Neural cell (in vitro differentiated cells): Measurements from ENCODE around the gene PDS5A. TPM values are rescaled to one million over a fixed set of nuclear protein-coding genes. Genes with fewer than 3 reads are reported as not detected.

Experiments used
- H2AFZ ChIP-seq: fragments of 200-600, 300-800 bp; sonication (generic), shearing (Covaris generic); 2 replicates; pipeline ENCODE4 v1.6.0; 2014; ENCODE audit warnings: low read depth, mild to moderate bottlenecking, antibody characterized with exemption, low read length, moderate library complexity
- H3F3A ChIP-seq: fragments of 200-600 bp; shearing (Covaris generic); 2 replicates; pipeline ENCODE4 v1.6.1; 2016; ENCODE audit warnings: mild to moderate bottlenecking, moderate library complexity, mixed read lengths, antibody characterized with exemption, low read length; ENCODE audit not compliant: insufficient read depth, poor library complexity, severe bottlenecking
- H3K27ac ChIP-seq: fragments of 200-600, 300-800 bp; sonication (generic), shearing (Covaris generic); 2 replicates; pipeline ENCODE4 v1.5.1; 2014; ENCODE audit warnings: mild to moderate bottlenecking, low read length, moderate library complexity
- H3K27me3 ChIP-seq: fragments of 300-800, 200-600 bp; sonication (generic), shearing (Covaris generic); 2 replicates; pipeline ENCODE4 v1.6.0; 2014; ENCODE audit warnings: mild to moderate bottlenecking, low read depth, low read length, moderate library complexity; ENCODE audit not compliant: insufficient read depth
- H3K36me3 ChIP-seq: fragments of 300-800, 200-600 bp; sonication (generic), shearing (Covaris generic); 2 replicates; pipeline ENCODE4 v1.5.1; 2014; ENCODE audit warnings: mild to moderate bottlenecking, antibody characterized with exemption, low read length, moderate library complexity; ENCODE audit not compliant: insufficient read depth
- H3K4me2 ChIP-seq: fragments of 300-800, 200-600 bp; sonication (generic), shearing (Covaris generic); 2 replicates; pipeline ENCODE4 v1.6.0; 2014; ENCODE audit warnings: mild to moderate bottlenecking, low read length
- H3K4me3 ChIP-seq: fragments of 300-800, 200-600 bp; sonication (generic), shearing (Covaris generic); 2 replicates; pipeline ENCODE4 v1.5.1; 2014; ENCODE audit warnings: mild to moderate bottlenecking, low read length, moderate library complexity
- H3K79me2 ChIP-seq: fragments of 200-600 bp; shearing (Covaris generic); replicated peaks from 2 replicates; pipeline ENCODE4 v1.6.0; 2014; ENCODE audit warnings: mild to moderate bottlenecking, low read length, moderate library complexity; ENCODE audit not compliant: insufficient read depth
- H3K9ac ChIP-seq: fragments of 300-800, 200-600 bp; sonication (generic), shearing (Covaris generic); 2 replicates; pipeline ENCODE4 v1.6.1; 2016; ENCODE audit warnings: mild to moderate bottlenecking, low read length, mixed read lengths
- H3K9me2 ChIP-seq: fragments of 200-600 bp; shearing (Covaris generic); 2 replicates; pipeline ENCODE4 v1.6.1; 2016; ENCODE audit warnings: mild to moderate bottlenecking, low read length, mixed read lengths; ENCODE audit not compliant: insufficient read depth
- H3K9me3 ChIP-seq: fragments of 200-600, 300-800 bp; sonication (generic), shearing (Covaris generic); 2 replicates; pipeline ENCODE4 v1.6.1; 2016; ENCODE audit warnings: mild to moderate bottlenecking, mixed run types, low read length, moderate library complexity, mixed read lengths
- H4K20me1 ChIP-seq: fragments of 200-600 bp; shearing (Covaris generic); 2 replicates; pipeline ENCODE4 v1.6.1; 2016; ENCODE audit warnings: mild to moderate bottlenecking, mixed run types; ENCODE audit not compliant: insufficient read depth
- EP300 ChIP-seq: fragments of 450-650 bp; conservative IDR thresholded peaks from 2 replicates; pipeline ENCODE4 v1.6.1; 2014; ENCODE audit warnings: antibody characterized with exemption, mild to moderate bottlenecking, moderate library complexity; ENCODE audit not compliant: poor library complexity, severe bottlenecking
- EZH2 ChIP-seq: fragments of 200-600, 300-800 bp; shearing (Covaris generic), sonication (generic); IDR thresholded peaks from 2 replicates; pipeline ENCODE4 v1.6.1; 2014; ENCODE audit warnings: antibody characterized with exemption, low read length, borderline replicate concordance, mild to moderate bottlenecking; ENCODE audit not compliant: insufficient read depth, poor library complexity, severe bottlenecking
- MXI1 ChIP-seq: fragments of 450-650 bp; conservative IDR thresholded peaks from 2 replicates; pipeline ENCODE4 v1.6.1; 2014; ENCODE audit warnings: antibody characterized with exemption, mild to moderate bottlenecking; ENCODE audit not compliant: poor library complexity, severe bottlenecking
- POLR2AphosphoS5 ChIP-seq: IDR thresholded peaks from 2 replicates; pipeline ENCODE4 v1.6.1; 2012
- RAD21 ChIP-seq: fragments of 450-650 bp; conservative IDR thresholded peaks from 2 replicates; pipeline ENCODE4 v1.6.1; 2014; ENCODE audit warnings: antibody characterized with exemption, mild to moderate bottlenecking, moderate library complexity
- SMC3 ChIP-seq: fragments of 450-650 bp; conservative IDR thresholded peaks from 2 replicates; pipeline ENCODE4 v1.6.1; 2014; ENCODE audit warnings: antibody characterized with exemption, mild to moderate bottlenecking, moderate library complexity; ENCODE audit not compliant: poor library complexity
- TAF1 ChIP-seq: IDR thresholded peaks from 2 replicates; pipeline ENCODE4 v1.6.1; 2012; ENCODE audit warnings: low read depth
- polyA plus RNA-seq: library from polyadenylated mRNA; depleted of rRNA; stranded (reverse); fragments of >200 nt; gene quantifications from 2 replicates; pipeline ENCODE4 v1.2.3, GENCODE V29; 2014
- TF ChIP-seq, protein P1 (sequence below): fragments of 450-650 bp; IDR thresholded peaks from 2 replicates; pipeline ENCODE4 v1.5.1; 2014; ENCODE audit warnings: antibody characterized with exemption, mild to moderate bottlenecking, moderate library complexity; ENCODE audit not compliant: poor library complexity, severe bottlenecking
- TF ChIP-seq, protein P2 (sequence below): IDR thresholded peaks from 2 replicates; pipeline ENCODE4 v1.6.1; 2012; ENCODE audit warnings: borderline replicate concordance

The PDS5A gene
- polyA plus RNA-seq, 1 donor from 2014 or later = 46.3 TPM

DNA sequence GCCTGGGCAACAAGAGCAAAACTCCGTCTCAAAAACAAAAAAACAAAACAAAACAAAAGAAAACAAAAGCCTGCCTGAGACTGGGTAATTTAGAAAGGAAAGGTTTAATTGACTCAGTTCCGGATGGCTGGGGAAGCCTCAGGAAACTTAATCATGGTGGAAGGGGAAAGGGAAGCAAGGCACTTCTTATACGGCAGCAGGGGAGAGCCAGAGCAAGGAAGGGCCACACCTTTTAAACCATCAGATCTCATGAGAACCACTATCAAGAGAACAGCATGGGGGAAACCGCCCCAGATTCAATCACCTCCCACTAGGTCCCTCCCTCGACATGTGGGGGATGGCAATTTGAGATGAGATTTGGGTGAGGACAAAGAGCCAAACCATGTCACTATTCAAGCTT is 157.5 kb downstream of the PDS5A start:
- H3K36me3 ChIP-seq = no peaks in the 10 kb centered on the region
- no peak overlapping the region for H3K4me3 ChIP-seq
- H3K9me2 ChIP-seq = no peaks in the 10 kb centered on the region
- H3K27me3 ChIP-seq = no peaks in the 10 kb centered on the region
- no peak overlapping the region for H2AFZ ChIP-seq
- H3K27ac ChIP-seq = no peak overlapping the region
- H3F3A ChIP-seq = no peaks in the 10 kb centered on the region
- H3K79me2 ChIP-seq = no peaks in the 10 kb centered on the region
- no peak overlapping the region for H3K9ac ChIP-seq
- TF ChIP-seq EZH2 (no peak), POLR2AphosphoS5 (no peak), TAF1 (no peak), SMC3 (no peak), EP300 (no peak), RAD21 (no peak), MXI1 (no peak)
- TF ChIP-seq, protein P1, sequence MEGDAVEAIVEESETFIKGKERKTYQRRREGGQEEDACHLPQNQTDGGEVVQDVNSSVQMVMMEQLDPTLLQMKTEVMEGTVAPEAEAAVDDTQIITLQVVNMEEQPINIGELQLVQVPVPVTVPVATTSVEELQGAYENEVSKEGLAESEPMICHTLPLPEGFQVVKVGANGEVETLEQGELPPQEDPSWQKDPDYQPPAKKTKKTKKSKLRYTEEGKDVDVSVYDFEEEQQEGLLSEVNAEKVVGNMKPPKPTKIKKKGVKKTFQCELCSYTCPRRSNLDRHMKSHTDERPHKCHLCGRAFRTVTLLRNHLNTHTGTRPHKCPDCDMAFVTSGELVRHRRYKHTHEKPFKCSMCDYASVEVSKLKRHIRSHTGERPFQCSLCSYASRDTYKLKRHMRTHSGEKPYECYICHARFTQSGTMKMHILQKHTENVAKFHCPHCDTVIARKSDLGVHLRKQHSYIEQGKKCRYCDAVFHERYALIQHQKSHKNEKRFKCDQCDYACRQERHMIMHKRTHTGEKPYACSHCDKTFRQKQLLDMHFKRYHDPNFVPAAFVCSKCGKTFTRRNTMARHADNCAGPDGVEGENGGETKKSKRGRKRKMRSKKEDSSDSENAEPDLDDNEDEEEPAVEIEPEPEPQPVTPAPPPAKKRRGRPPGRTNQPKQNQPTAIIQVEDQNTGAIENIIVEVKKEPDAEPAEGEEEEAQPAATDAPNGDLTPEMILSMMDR = no peak
- TF ChIP-seq, protein P2, sequence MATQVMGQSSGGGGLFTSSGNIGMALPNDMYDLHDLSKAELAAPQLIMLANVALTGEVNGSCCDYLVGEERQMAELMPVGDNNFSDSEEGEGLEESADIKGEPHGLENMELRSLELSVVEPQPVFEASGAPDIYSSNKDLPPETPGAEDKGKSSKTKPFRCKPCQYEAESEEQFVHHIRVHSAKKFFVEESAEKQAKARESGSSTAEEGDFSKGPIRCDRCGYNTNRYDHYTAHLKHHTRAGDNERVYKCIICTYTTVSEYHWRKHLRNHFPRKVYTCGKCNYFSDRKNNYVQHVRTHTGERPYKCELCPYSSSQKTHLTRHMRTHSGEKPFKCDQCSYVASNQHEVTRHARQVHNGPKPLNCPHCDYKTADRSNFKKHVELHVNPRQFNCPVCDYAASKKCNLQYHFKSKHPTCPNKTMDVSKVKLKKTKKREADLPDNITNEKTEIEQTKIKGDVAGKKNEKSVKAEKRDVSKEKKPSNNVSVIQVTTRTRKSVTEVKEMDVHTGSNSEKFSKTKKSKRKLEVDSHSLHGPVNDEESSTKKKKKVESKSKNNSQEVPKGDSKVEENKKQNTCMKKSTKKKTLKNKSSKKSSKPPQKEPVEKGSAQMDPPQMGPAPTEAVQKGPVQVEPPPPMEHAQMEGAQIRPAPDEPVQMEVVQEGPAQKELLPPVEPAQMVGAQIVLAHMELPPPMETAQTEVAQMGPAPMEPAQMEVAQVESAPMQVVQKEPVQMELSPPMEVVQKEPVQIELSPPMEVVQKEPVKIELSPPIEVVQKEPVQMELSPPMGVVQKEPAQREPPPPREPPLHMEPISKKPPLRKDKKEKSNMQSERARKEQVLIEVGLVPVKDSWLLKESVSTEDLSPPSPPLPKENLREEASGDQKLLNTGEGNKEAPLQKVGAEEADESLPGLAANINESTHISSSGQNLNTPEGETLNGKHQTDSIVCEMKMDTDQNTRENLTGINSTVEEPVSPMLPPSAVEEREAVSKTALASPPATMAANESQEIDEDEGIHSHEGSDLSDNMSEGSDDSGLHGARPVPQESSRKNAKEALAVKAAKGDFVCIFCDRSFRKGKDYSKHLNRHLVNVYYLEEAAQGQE = no peak
- no peak overlapping the region for H3K4me2 ChIP-seq
- no peaks in the 10 kb centered on the region for H4K20me1 ChIP-seq
- no peaks in the 10 kb centered on the region for H3K9me3 ChIP-seq

DNA sequence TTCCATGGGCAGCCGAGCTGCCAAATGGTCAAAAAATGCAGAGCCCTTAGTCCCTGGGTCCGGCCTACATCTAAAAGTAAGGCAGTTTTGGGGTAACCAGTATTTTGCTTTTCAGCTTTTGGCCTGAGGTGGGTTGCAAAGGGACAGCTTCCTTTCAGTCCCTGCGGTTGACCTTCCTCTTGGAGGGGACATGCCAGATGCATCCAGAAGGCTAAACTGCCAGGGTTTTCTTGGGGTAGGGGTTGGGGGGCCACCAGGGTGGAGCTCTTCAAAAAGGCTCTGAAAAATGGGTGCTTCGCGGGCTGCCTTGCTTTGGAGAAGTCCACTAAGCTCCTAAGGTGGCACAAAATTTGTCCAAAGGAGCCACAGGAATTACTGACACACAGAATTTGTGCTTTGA is 159.1 kb downstream of the PDS5A start:
- Histone ChIP-seq H3K27me3 (no peaks in the 10 kb centered on the region), H3F3A (no peaks in the 10 kb centered on the region), H3K9ac (no peak overlapping the region), H3K9me2 (no peaks in the 10 kb centered on the region), H4K20me1 (no peaks in the 10 kb centered on the region), H2AFZ (no peak overlapping the region), H3K9me3 (no peaks in the 10 kb centered on the region), H3K4me2 (no peak overlapping the region), H3K79me2 (no peaks in the 10 kb centered on the region), H3K27ac (no peak overlapping the region), H3K36me3 (no peaks in the 10 kb centered on the region), H3K4me3 (no peak overlapping the region)
- TF ChIP-seq RAD21 = no peak
- TF ChIP-seq SMC3 = no peak
- TF ChIP-seq, protein P2 = no peak
- TF ChIP-seq, protein P1 = no peak
- TF ChIP-seq EP300 = no peak
- no peak for TF ChIP-seq POLR2AphosphoS5
- no peak for TF ChIP-seq MXI1
- TF ChIP-seq TAF1 = no peak
- no peak for TF ChIP-seq EZH2
